Uterus (tissue), 4 donors: Measurements from ENCODE around the gene POLD3. TPM values are rescaled to one million over a fixed set of nuclear protein-coding genes. Genes with fewer than 3 reads are reported as not detected.
A peak's percentile ranks its signal among the peaks of the same experiment; 100 is the strongest.

ENCODE experiments used
- DNase-seq, 2 donors: peaks; one replicate each; pipeline ENCODE4 v3.0.0-alpha.2; 2019 to 2020
- H3K27ac ChIP-seq, 2 donors: fragments of 200-600 bp; sonication (generic); 1 replicate in 1 of 2; 2 replicates in 1 of 2; pipeline ENCODE4 v1.5.1; 2016 to 2018
- H3K27me3 ChIP-seq, 2 donors: fragments of 200-600 bp; sonication (generic); one replicate each; pipeline ENCODE4 v1.5.1; 2018 to 2019; ENCODE audit warnings: control low read depth in 1 of 2
- H3K36me3 ChIP-seq, 2 donors: fragments of 200-600 bp; sonication (generic); one replicate each; pipeline ENCODE4 v1.5.1; 2019; ENCODE audit warnings: control low read depth in 1 of 2
- H3K4me1 ChIP-seq, 2 donors: fragments of 200-600 bp; sonication (generic); one replicate each; pipeline ENCODE4 v1.5.1; 2018 to 2019; ENCODE audit warnings: control low read depth in 1 of 2
- H3K4me3 ChIP-seq, 2 donors: fragments of 200-600 bp; sonication (generic); 1 replicate in 1 of 2; 2 replicates in 1 of 2; pipeline ENCODE4 v1.5.1; 2018 to 2019; ENCODE audit warnings: mild to moderate bottlenecking in 1 of 2
- H3K9me3 ChIP-seq, 2 donors: fragments of 200-600 bp; sonication (generic); one replicate each; pipeline ENCODE4 v1.5.1; 2019; ENCODE audit warnings: control low read depth in 1 of 2
- CTCF ChIP-seq, 4 experiments: fragments of 200-600 bp in 2 of 4; fragments of 450-650 bp in 2 of 4; sonication (generic) in 2 of 4; IDR thresholded peaks; one replicate each; pipeline ENCODE4 v1.5.1; 2016 to 2019; ENCODE audit warnings: antibody characterized with exemption in 4 of 4, mild to moderate bottlenecking in 2 of 4, moderate library complexity in 1 of 4
- POLR2A ChIP-seq, 2 donors: fragments of 450-650 bp; IDR thresholded peaks; one replicate each; pipeline ENCODE4 v1.6.1; 2016; ENCODE audit warnings: antibody characterized with exemption in 2 of 2, mild to moderate bottlenecking in 1 of 2, moderate library complexity in 1 of 2
- intact Hi-C: fragments of 100-400 bp; cut with DNase I; formaldehyde crosslinking; loops from one replicate; pipeline ENCODE4 v1.15.1; 2023; ENCODE audit warnings: low total_unique reads
- total RNA-seq, 4 donors: library from RNA; depleted of rRNA in 3 of 4; stranded (reverse); fragments of >200 nt in 3 of 4; gene quantifications; one replicate each; pipeline versions ENCODE4 v1.1.0 to v1.2.4, GENCODE V29; 2014 to 2023
- donor health status: DM: yes; HTN: yes; CAD: no.

Gene POLD3
- total RNA-seq, 4 donors from 2014 or later: 10.3 to 32.1 (median 21.3) TPM

GRCh38 chr11:74684661-74685060 lies 92.3 kb downstream of the POLD3 start:
- intact Hi-C loops: no loop called here

GRCh38 chr11:74685338-74685737 lies 93.0 kb downstream of the POLD3 start:
- intact Hi-C loops: no loop called here
- DNase-seq: no peak
- H3K27ac ChIP-seq: peak overlapping the region; percentile 93 to 95
- no peaks in the 10 kb centered on the region for H3K27me3 ChIP-seq
- no peak overlapping the region for H3K4me3 ChIP-seq
- no peaks in the 10 kb centered on the region for H3K9me3 ChIP-seq
- H3K36me3 ChIP-seq: no peaks in the 10 kb centered on the region
- TF ChIP-seq CTCF (IDR thresholded peaks at IDR 0.05) (no peak), POLR2A (IDR thresholded peaks at IDR 0.05) (no peak)
- H3K4me1 ChIP-seq: peaks cover 0 to 16% of the 10 kb centered on the region in 2 donors

More at GRCh38 chr11:74684661-74685060, 92.3 kb downstream of the POLD3 start:
- DNase-seq: peak in 1 of 2 donors; percentile 8
- H3K4me1 ChIP-seq: peaks cover 0 to 18% of the 10 kb centered on the region in 2 donors
- no peak overlapping the region for H3K4me3 ChIP-seq
- no peaks in the 10 kb centered on the region for H3K27me3 ChIP-seq
- TF ChIP-seq POLR2A (IDR thresholded peaks at IDR 0.05) (no peak), CTCF (IDR thresholded peaks at IDR 0.05) (no peak)
- peak overlapping the region; percentile 93 to 95 for H3K27ac ChIP-seq
- H3K36me3 ChIP-seq: no peaks in the 10 kb centered on the region
- no peaks in the 10 kb centered on the region for H3K9me3 ChIP-seq

- TF ChIP-seq CTCF (IDR thresholded peaks at IDR 0.05): no peak
- no peak for TF ChIP-seq POLR2A (IDR thresholded peaks at IDR 0.05)
- Histone ChIP-seq H3K4me3 (no peak overlapping the region), H3K27ac (peak overlapping the region in 1 of 2 donors; percentile 14), H3K36me3 (no peaks in the 10 kb centered on the region), H3K4me1 (peaks cover 0 to 16% of the 10 kb centered on the region in 2 donors), H3K27me3 (no peaks in the 10 kb centered on the region), H3K9me3 (no peaks in the 10 kb centered on the region)
- intact Hi-C loops: no loop called here
- peak in 1 of 2 donors; percentile 10 for DNase-seq
Measured at GRCh38 chr11:74685905-74686304, 93.5 kb downstream of the POLD3 start.

- peak in 1 of 2 donors; percentile 25 for DNase-seq
Measured at GRCh38 chr11:74686792-74687191, 94.4 kb downstream of the POLD3 start.

More at GRCh38 chr11:74686792-74687191, 94.4 kb downstream of the POLD3 start:
- H3K27ac ChIP-seq: peak overlapping the region; percentile 65 to 70
- intact Hi-C loops: no loop called here
- H3K9me3 ChIP-seq: no peaks in the 10 kb centered on the region
- H3K4me3 ChIP-seq: no peak overlapping the region
- H3K4me1 ChIP-seq: peaks cover 0 to 16% of the 10 kb centered on the region in 2 donors
- no peaks in the 10 kb centered on the region for H3K36me3 ChIP-seq
- TF ChIP-seq CTCF (IDR thresholded peaks at IDR 0.05) (no peak), POLR2A (IDR thresholded peaks at IDR 0.05) (no peak)
- no peaks in the 10 kb centered on the region for H3K27me3 ChIP-seq
